ENCODE results near the gene LCLAT1.
"Not testable (repeated sequence)": the region's sequence is repeated elsewhere in the genome, so short reads cannot be mapped to it uniquely, and the experiment has no call there.

LCLAT1 gene

GRCh38 chr2:30456106-30456505, 9.1 kb downstream of the LCLAT1 start:
- DNase-seq, result peak; percentile 68

- DNase-seq, result no peak
These were observed 9.5 kb downstream of the LCLAT1 start for GRCh38 chr2:30456579-30456978.

GRCh38 chr2:30457296-30457695, 10.2 kb downstream of the LCLAT1 start:
- DNase-seq, result no peak

GRCh38 chr2:30459140-30459539, 12.1 kb downstream of the LCLAT1 start:
- no peak for DNase-seq

- no peak for DNase-seq
These were observed 15.2 kb downstream of the LCLAT1 start for GRCh38 chr2:30462131-30462857.

GRCh38 chr2:30463535-30463934, 16.5 kb downstream of the LCLAT1 start:
- DNase-seq, result no peak

GRCh38 chr2:30464544-30465170, 17.6 kb downstream of the LCLAT1 start:
- no peak for DNase-seq

GRCh38 chr2:30465171-30465545, 18.1 kb downstream of the LCLAT1 start:
- peak; percentile 6 for DNase-seq

GRCh38 chr2:30466216-30466615, 19.2 kb downstream of the LCLAT1 start:
- DNase-seq, result no peak

- DNase-seq, result not testable (repeated sequence)
These were observed 20.2 kb downstream of the LCLAT1 start for GRCh38 chr2:30467062-30467826.

- DNase-seq, result no peak
These were observed 23.4 kb downstream of the LCLAT1 start for GRCh38 chr2:30470426-30470825.

- DNase-seq, result no peak
These were observed 25.3 kb downstream of the LCLAT1 start for GRCh38 chr2:30472326-30472725.

GRCh38 chr2:30475542-30475941, 28.5 kb downstream of the LCLAT1 start:
- DNase-seq, result no peak

GRCh38 chr2:30476636-30477035, 29.6 kb downstream of the LCLAT1 start:
- DNase-seq, result no peak

- DNase-seq, result no peak
These were observed 33.8 kb downstream of the LCLAT1 start for GRCh38 chr2:30480703-30481322.

- DNase-seq, result no peak
These were observed 34.3 kb downstream of the LCLAT1 start for GRCh38 chr2:30481323-30481800.

- DNase-seq, result no peak
These were observed 35.0 kb downstream of the LCLAT1 start for GRCh38 chr2:30482011-30482410.

GRCh38 chr2:30484145-30484544, 37.1 kb downstream of the LCLAT1 start:
- DNase-seq, result no peak

- DNase-seq, result no peak
These were observed 37.9 kb downstream of the LCLAT1 start for GRCh38 chr2:30484995-30485394.

- no peak for DNase-seq
These were observed 39.6 kb downstream of the LCLAT1 start for GRCh38 chr2:30486655-30487054.

- no peak for DNase-seq
These were observed 40.6 kb downstream of the LCLAT1 start for GRCh38 chr2:30487603-30488002.

GRCh38 chr2:30488012-30488659, 41.1 kb downstream of the LCLAT1 start:
- DNase-seq, result no peak

- no peak for DNase-seq
These were observed 44.2 kb downstream of the LCLAT1 start for GRCh38 chr2:30491225-30491624.
